GM12875 (cell line): Measurements from ENCODE around the gene PITPNC1.
"Not testable (repeated sequence)": the region's sequence is repeated elsewhere in the genome, so short reads cannot be mapped to it uniquely, and the experiment has no call there.

Source experiments
- H3K4me3 ChIP-seq: one replicate; pipeline ENCODE4 v1.5.1; 2011; ENCODE audit warnings: low read depth, low read length, control low read depth
- TF ChIP-seq, protein P1 (sequence below): IDR thresholded peaks from 2 replicates; pipeline ENCODE4 v1.5.1; 2011; ENCODE audit warnings: low read depth, mild to moderate bottlenecking, control low read depth, inconsistent platforms, low read length, moderate library complexity, borderline replicate concordance; ENCODE audit not compliant: insufficient read depth

Gene PITPNC1

GRCh38 chr17:67401598-67402504 is 24.8 kb downstream of the PITPNC1 start:
- TF ChIP-seq, protein P1, sequence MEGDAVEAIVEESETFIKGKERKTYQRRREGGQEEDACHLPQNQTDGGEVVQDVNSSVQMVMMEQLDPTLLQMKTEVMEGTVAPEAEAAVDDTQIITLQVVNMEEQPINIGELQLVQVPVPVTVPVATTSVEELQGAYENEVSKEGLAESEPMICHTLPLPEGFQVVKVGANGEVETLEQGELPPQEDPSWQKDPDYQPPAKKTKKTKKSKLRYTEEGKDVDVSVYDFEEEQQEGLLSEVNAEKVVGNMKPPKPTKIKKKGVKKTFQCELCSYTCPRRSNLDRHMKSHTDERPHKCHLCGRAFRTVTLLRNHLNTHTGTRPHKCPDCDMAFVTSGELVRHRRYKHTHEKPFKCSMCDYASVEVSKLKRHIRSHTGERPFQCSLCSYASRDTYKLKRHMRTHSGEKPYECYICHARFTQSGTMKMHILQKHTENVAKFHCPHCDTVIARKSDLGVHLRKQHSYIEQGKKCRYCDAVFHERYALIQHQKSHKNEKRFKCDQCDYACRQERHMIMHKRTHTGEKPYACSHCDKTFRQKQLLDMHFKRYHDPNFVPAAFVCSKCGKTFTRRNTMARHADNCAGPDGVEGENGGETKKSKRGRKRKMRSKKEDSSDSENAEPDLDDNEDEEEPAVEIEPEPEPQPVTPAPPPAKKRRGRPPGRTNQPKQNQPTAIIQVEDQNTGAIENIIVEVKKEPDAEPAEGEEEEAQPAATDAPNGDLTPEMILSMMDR: no peak

GRCh38 chr17:67403065-67403464 is 26.0 kb downstream of the PITPNC1 start:
- TF ChIP-seq, protein P1: no peak

More at GRCh38 chr17:67401598-67402504, 24.8 kb downstream of the PITPNC1 start:
- H3K4me3 ChIP-seq: no peak overlapping the region

GRCh38 chr17:67403483-67403882 is 26.4 kb downstream of the PITPNC1 start:
- TF ChIP-seq, protein P1: no peak

More at GRCh38 chr17:67403065-67403464, 26.0 kb downstream of the PITPNC1 start:
- no peak overlapping the region for H3K4me3 ChIP-seq

DNA sequence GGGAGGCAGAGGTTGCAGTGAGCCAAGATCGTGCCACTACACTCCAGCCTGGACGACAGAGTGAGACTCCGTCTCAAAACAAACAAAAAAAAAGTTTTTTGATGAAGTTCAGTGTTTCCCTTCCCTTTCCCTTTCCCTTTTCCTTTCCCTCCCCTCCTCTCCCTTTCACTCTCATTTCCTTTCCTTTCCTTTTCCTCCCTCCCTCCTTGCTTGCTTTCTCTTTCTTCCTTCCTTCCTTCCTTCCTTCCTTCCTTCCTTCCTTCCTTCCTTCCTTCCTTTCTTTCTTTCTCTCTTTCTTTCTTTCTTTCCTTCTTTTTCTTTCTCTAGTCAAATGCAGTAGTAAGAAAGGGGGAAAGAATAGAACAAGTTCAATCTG is 31.4 kb downstream of the PITPNC1 start:
- not testable (repeated sequence) for H3K4me3 ChIP-seq

More at GRCh38 chr17:67403483-67403882, 26.4 kb downstream of the PITPNC1 start:
- H3K4me3 ChIP-seq: no peak overlapping the region

DNA sequence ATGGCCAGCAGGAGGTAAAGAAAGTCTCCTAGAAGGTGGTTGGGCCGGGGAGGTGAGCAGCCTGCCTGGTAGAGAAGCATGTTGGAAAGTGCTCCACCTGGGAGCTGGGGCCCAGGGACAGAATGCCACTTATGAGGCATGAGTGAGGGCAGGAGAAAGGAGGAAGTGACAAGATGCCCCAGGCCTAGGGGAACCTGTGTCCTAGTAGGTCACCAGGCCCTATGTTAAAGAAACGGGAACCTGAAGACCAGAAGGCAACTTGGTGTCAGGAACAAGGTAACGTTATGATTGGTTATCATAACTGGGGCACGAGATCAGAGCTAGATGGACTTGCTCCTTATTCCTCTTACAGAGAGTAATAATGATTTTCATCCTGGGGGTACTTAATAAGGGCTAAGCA is 34.3 kb downstream of the PITPNC1 start:
- H3K4me3 ChIP-seq: no peak overlapping the region
- TF ChIP-seq, protein P1: no peak

DNA sequence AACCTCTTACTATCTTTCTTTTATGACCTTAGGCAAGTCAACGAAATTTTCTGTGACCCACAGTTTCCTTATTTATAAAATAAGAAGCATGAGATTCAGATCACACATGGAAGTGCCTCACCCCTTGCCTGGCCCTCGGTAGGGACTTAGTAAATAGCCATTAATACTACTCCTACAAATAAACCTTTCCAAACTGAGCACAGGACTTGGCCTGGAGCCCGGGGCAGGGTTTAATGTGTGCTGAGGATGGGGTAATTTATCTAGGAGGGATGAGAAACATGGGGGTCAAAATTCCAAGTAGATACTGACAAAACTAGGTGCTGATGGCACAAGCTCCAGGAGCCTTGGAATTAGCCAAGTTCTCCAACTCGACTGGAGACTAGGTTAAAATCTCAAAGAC is 35.0 kb downstream of the PITPNC1 start:
- no peak overlapping the region for H3K4me3 ChIP-seq
- TF ChIP-seq, protein P1: no peak

DNA sequence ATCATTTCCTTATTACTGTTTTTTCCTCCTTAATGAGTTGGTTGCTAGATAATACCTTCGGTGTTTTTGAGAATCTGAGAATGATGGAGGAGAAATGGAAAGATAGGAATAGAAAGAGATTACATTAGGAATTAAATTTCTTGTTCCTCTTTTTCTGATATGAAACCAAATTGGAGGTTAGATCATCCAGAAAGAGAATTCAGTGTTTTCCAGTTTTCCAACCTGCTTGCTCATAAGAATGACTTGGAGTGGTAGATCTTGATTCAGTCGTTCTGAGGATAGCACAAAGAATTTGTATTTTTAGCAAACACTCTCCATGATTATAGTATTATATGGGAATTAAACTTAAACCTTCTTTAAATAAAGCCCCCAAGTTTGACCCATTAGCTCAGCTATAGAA is 35.9 kb downstream of the PITPNC1 start:
- TF ChIP-seq, protein P1: no peak
- no peak overlapping the region for H3K4me3 ChIP-seq
